AG04449 (cell line): ENCODE measurements around the gene ZNF536.

Experiments
- CTCF ChIA-PET: fragments of 350-600 bp; formaldehyde crosslinking; extraction: SDS; loops from one replicate; lab custom pipeline; 2021; ENCODE audit warnings: antibody characterized with exemption; lab: Yijun Ruan, JAX
- POLR2A ChIA-PET: fragments of 400-600, 350-600 bp; formaldehyde crosslinking; extraction: SDS; loops from one replicate; lab custom pipeline; 2020; ENCODE audit warnings: antibody characterized with exemption, inconsistent platforms; lab: Yijun Ruan, JAX
- DNase-seq: peaks from one replicate; pipeline ENCODE4 v3.0.0-alpha.2; 2010; ENCODE audit warnings: low read depth, low spot score
- H3K4me3 ChIP-seq: 2 replicates; pipeline ENCODE4 v1.5.1; 2011; ENCODE audit warnings: low read depth, mild to moderate bottlenecking, control low read depth, low read length
- TF ChIP-seq, protein P1 (sequence below): IDR thresholded peaks from one replicate; pipeline ENCODE4 v1.5.1; 2011; ENCODE audit warnings: mild to moderate bottlenecking, moderate library complexity, low read length, control low read depth, inconsistent platforms; ENCODE audit not compliant: insufficient read depth; ENCODE audit errors: missing control alignments

Gene ZNF536

DNA sequence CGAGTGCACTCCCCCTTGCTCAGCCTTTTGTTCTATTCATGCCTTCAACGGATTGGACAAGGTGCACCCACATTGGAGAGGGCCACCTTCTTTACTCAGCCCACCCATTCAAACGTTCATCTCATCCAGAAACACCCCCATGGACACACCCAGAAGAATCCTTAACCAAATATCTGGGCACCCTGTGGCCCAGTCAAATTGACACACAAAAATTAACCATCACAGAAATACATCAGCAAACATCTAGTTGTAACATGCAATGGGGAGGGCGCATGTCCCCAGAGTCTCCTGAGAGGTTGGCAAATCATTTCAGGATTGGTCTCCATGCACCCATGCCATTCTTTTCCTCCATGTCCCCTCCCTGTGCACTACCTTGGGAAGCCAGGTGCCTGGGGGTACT is 167.1 kb downstream of the ZNF536 start:
- H3K4me3 ChIP-seq = no peak overlapping the region
- DNase-seq = no peak
- TF ChIP-seq, protein P1, sequence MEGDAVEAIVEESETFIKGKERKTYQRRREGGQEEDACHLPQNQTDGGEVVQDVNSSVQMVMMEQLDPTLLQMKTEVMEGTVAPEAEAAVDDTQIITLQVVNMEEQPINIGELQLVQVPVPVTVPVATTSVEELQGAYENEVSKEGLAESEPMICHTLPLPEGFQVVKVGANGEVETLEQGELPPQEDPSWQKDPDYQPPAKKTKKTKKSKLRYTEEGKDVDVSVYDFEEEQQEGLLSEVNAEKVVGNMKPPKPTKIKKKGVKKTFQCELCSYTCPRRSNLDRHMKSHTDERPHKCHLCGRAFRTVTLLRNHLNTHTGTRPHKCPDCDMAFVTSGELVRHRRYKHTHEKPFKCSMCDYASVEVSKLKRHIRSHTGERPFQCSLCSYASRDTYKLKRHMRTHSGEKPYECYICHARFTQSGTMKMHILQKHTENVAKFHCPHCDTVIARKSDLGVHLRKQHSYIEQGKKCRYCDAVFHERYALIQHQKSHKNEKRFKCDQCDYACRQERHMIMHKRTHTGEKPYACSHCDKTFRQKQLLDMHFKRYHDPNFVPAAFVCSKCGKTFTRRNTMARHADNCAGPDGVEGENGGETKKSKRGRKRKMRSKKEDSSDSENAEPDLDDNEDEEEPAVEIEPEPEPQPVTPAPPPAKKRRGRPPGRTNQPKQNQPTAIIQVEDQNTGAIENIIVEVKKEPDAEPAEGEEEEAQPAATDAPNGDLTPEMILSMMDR = no peak
- CTCF ChIA-PET = no interaction called here
- POLR2A ChIA-PET = no interaction called here

DNA sequence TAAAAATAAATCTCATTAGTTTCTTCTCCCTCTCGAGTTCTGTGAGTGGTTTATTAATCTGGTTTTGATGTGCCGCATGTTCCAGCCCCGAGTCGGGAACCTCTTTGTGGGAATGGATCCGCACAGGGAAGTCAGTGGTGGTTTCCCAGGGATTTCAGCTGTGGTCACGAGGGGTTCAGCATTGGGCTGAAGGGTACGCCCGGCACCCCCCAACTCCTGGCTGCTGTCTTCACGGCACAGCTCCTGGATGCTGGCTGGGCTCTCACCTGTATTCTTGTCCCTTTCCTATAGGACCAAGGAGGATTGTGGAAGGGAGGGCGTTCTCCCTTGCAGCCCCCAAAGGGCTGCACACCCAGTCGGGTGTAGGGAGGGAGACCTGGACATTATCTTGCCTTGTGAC is 167.8 kb downstream of the ZNF536 start:
- POLR2A ChIA-PET = no interaction called here
- DNase-seq = no peak
- CTCF ChIA-PET = no interaction called here
- no peak overlapping the region for H3K4me3 ChIP-seq
- TF ChIP-seq, protein P1 = no peak

DNA sequence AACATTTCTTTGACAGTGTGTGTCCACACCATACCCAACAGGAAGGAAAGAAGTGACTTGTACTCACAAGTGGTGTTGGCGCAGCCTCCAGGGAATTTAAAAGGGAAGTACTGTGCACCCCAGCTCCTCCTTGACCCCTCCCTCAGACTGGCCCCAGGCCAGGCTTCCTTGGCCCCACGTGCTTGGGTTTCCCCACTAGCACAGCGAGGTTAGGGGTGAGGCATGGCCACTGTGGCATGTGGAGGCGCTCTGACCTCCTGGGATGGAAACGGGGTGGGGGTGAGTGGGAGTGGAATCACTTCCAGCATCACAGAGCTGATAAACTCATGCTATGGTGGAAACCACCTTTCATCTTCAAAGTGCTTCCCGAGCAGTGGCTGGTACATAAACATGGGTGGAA is 168.6 kb downstream of the ZNF536 start:
- DNase-seq = no peak
- TF ChIP-seq, protein P1 = no peak
- ChIA-PET POLR2A (no interaction called here), CTCF (no interaction called here)
- H3K4me3 ChIP-seq = no peak overlapping the region

DNA sequence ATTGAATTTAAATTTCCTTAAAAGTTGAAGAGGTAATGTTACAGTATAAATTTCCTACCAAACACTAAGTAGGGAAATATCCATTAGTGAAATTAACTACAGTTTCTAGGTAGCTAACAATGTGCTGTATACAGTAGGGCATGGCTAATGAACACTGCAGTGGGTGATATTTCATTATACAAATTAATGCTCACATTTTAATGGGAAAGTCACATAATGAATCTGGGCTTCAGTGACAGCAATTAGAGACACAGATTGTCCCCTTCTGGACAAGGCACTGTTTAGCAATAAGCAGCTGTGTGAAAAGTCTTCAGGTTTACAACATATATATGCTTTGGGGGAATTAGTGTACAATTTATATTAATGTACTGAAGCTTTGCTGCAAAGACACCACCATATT is 169.4 kb downstream of the ZNF536 start:
- ChIA-PET POLR2A (no interaction called here), CTCF (no interaction called here)
- no peak overlapping the region for H3K4me3 ChIP-seq
- no peak for DNase-seq
- TF ChIP-seq, protein P1 = no peak

DNA sequence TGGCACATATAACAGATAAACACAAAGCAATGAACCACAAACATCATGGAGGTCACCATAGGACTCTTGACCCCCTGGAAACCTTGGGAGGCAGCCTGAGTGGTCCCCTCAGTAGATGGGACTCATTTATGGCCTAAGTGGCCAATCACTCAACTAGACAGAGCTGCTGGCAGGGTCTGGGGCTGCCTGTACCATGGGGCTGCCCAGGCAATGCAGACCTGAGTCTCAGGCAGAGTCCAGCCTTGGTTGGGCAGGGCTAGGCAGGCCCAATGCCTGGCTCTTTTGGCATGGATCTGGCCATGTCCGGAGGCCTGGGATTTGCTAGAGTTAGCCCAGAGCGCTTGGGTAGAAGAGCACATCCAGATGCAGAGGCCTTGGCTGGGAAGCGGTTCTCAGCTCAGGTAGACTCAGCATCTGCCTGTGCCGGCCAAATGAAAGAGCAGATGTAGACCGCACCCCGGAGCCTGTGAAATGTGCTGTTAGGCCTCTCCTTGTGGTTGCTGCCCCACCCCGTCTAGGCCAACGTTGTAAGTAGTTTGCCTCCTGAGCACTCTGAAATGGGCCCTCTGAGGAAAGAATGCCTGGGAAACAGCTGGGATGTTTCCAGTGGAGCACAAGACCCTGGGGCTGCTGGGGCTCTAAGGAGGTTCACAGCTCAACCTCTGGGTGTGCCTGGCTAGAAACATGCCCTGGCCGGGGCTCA is 171.2 kb downstream of the ZNF536 start:
- H3K4me3 ChIP-seq = no peak overlapping the region
- ChIA-PET POLR2A (no interaction called here), CTCF (no interaction called here)
- TF ChIP-seq, protein P1 = no peak
- DNase-seq = no peak

DNA sequence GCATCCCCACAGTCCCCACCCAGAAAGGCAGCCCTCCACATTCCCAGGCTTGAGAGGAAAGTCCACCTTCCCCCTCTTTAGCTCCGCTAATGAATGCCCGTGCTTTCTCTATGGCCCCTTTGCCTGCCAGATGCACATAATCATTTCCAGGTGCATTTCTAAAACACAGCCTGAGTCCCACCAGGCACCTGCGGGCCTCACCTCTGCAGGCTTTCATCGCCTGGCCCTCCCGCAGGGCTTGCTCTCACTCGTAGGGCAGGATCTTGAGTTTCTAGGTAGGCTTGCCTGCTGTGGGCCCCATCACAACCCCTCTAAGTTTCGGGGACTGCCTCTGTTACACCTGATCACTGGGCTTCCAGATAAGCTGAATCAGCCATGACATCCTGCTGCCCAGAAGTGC is 173.6 kb downstream of the ZNF536 start:
- ChIA-PET POLR2A (no interaction called here), CTCF (no interaction called here)
- H3K4me3 ChIP-seq = no peak overlapping the region
- TF ChIP-seq, protein P1 = no peak
- DNase-seq = no peak
